OCI-LY7 (cell line): ENCODE measurements around the gene ZDHHC3. TPM values are rescaled to one million over a fixed set of nuclear protein-coding genes. Genes with fewer than 3 reads are reported as not detected.

Source experiments
- BruUV-seq: library from RNA; stranded (reverse); fragments of 400-500 nt; replicated peaks from 2 replicates; lab custom pipeline; 2021; lab: Mats Ljungman, UMichigan
- CTCF ChIA-PET: fragments of 300-600 bp; sonication (Branson Sonifier 250); formaldehyde crosslinking; loops from one replicate; lab custom pipeline; 2022; ENCODE audit warnings: antibody characterized with exemption; ENCODE audit not compliant: unreplicated experiment; lab: Charles Lee
- POLR2A ChIA-PET: fragments of 300-600 bp; sonication (Branson Sonifier 250); formaldehyde crosslinking; loops from one replicate; lab custom pipeline; 2022; ENCODE audit warnings: antibody characterized with exemption; lab: Charles Lee
- DNase-seq: peaks from one replicate; pipeline ENCODE4 v3.0.0-alpha.2; 2015; ENCODE audit warnings: low spot score
- H2AFZ ChIP-seq: fragments of 200-600 bp; sonication (generic), shearing (Covaris generic); 2 replicates; pipeline ENCODE4 v1.6.1; 2014; ENCODE audit warnings: mild to moderate bottlenecking, antibody characterized with exemption, low read length, moderate library complexity
- H3K27ac ChIP-seq: fragments of 200-600 bp; sonication (generic); 2 replicates; pipeline ENCODE4 v1.5.1; 2014; ENCODE audit warnings: mixed run types, low read depth, mild to moderate bottlenecking, moderate library complexity, low read length, inconsistent platforms; ENCODE audit not compliant: poor library complexity, severe bottlenecking
- H3K36me3 ChIP-seq: fragments of 200-600 bp; sonication (generic); 2 replicates; pipeline ENCODE4 v1.6.1; 2014; ENCODE audit warnings: mild to moderate bottlenecking, antibody characterized with exemption, low read length, moderate library complexity, mixed read lengths; ENCODE audit not compliant: insufficient read depth
- H3K4me1 ChIP-seq: fragments of 200-600 bp; sonication (generic); 2 replicates; pipeline ENCODE4 v1.5.1; 2014; ENCODE audit warnings: mild to moderate bottlenecking, low read length; ENCODE audit not compliant: insufficient read depth, poor library complexity, severe bottlenecking
- H3K4me2 ChIP-seq: fragments of 200-600 bp; sonication (generic); 2 replicates; pipeline ENCODE4 v1.6.1; 2014; ENCODE audit warnings: mild to moderate bottlenecking, low read length
- H3K4me3 ChIP-seq: fragments of 200-600 bp; sonication (generic); 2 replicates; pipeline ENCODE4 v1.5.1; 2014; ENCODE audit warnings: mild to moderate bottlenecking, low read depth, low read length; ENCODE audit not compliant: poor library complexity, severe bottlenecking
- H3K79me2 ChIP-seq: fragments of 200-600 bp; sonication (generic); 2 replicates; pipeline ENCODE4 v1.6.1; 2016; ENCODE audit warnings: low read depth, mild to moderate bottlenecking, low read length, moderate library complexity, mixed read lengths; ENCODE audit not compliant: insufficient read depth
- H3K9me2 ChIP-seq: fragments of 200-600 bp; sonication (generic); 2 replicates; pipeline ENCODE4 v1.6.1; 2016; ENCODE audit warnings: mild to moderate bottlenecking, low read length, mixed read lengths; ENCODE audit not compliant: insufficient read depth
- H3K9me3 ChIP-seq: fragments of 200-600 bp; sonication (generic); 2 replicates; pipeline ENCODE4 v1.6.1; 2014; ENCODE audit warnings: mild to moderate bottlenecking, mixed run types, low read length, mixed read lengths
- H4K20me1 ChIP-seq: fragments of 200-600 bp; sonication (generic); 2 replicates; pipeline ENCODE4 v1.6.1; 2014; ENCODE audit warnings: mild to moderate bottlenecking, antibody characterized with exemption, low read length, moderate library complexity, mixed read lengths; ENCODE audit not compliant: insufficient read depth
- EZH2phosphoT487 ChIP-seq: fragments of 200-600 bp; sonication (generic); IDR thresholded peaks from 2 replicates; pipeline ENCODE4 v1.6.1; 2018; ENCODE audit warnings: low read depth, borderline replicate concordance, mild to moderate bottlenecking, mixed run types, antibody characterized with exemption, low read length, moderate library complexity, mixed read lengths
- intact Hi-C: fragments of 100-400 bp; cut with micrococcal nuclease; formaldehyde crosslinking; loops from one replicate; pipeline ENCODE4 v1.10.0; 2022; ENCODE audit not compliant: unreplicated experiment
- total RNA-seq, 2 experiments: library from RNA; depleted of rRNA in 1 of 2; stranded (reverse); fragments of >200 nt in 1 of 2; shearing (Covaris generic) in 1 of 2; gene quantifications; 2 replicates each; pipeline ENCODE4 v1.2.3, GENCODE V29; 2014 to 2022
- TF ChIP-seq, protein P1 (sequence below): fragments of 200-600 bp; sonication (generic); conservative IDR thresholded peaks from 2 replicates; pipeline ENCODE4 v1.5.1; 2014; ENCODE audit warnings: mild to moderate bottlenecking, antibody characterized with exemption, low read length, moderate library complexity, mixed read lengths

ZDHHC3 gene
- total RNA-seq, 2 experiments from 2014 or later, result 53.1 to 53.6 TPM

DNA sequence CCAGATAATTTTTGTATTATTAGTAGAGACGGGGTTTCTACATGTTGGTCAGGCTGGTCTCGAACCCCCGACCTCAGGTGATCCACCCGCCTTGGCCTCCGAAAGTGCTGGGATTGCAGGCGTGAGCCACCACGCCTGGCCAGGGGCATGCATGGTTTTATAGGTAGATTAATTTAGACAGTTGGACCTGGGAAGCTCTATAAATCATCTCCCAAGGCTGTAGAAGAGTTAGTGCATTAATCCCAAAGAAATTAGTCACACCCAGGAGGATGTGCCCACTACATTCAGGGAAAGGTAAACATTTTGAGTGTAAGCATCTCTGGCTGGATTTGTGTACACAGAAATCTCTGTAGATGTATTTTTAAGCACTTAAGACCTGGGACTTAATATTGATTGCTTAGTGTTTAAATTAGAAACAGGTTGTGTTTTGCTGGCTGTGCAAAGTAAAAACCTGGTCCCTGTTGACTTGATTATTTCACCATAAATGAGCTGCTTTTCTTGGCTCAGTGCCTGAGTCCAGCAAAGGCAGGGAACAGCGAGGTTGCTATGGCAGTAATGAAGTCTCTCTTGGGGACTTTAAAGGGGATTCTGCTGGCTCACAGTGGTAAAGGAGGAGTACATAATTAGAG lies 19.3 kb upstream of the ZDHHC3 start:
- no TSS peak for BruUV-seq
- POLR2A ChIA-PET, result no interaction called here
- DNase-seq, result no peak
- intact Hi-C loops, result no loop called here
- peaks cover 2% of the 10 kb centered on the region for H3K4me1 ChIP-seq
- CTCF ChIA-PET, result no interaction called here
- H3K79me2 ChIP-seq, result no peaks in the 10 kb centered on the region
- no peak overlapping the region for H3K27ac ChIP-seq
- H4K20me1 ChIP-seq, result no peaks in the 10 kb centered on the region
- no peak overlapping the region for H3K4me3 ChIP-seq
- no peaks in the 10 kb centered on the region for H3K9me3 ChIP-seq
- TF ChIP-seq, protein P1, sequence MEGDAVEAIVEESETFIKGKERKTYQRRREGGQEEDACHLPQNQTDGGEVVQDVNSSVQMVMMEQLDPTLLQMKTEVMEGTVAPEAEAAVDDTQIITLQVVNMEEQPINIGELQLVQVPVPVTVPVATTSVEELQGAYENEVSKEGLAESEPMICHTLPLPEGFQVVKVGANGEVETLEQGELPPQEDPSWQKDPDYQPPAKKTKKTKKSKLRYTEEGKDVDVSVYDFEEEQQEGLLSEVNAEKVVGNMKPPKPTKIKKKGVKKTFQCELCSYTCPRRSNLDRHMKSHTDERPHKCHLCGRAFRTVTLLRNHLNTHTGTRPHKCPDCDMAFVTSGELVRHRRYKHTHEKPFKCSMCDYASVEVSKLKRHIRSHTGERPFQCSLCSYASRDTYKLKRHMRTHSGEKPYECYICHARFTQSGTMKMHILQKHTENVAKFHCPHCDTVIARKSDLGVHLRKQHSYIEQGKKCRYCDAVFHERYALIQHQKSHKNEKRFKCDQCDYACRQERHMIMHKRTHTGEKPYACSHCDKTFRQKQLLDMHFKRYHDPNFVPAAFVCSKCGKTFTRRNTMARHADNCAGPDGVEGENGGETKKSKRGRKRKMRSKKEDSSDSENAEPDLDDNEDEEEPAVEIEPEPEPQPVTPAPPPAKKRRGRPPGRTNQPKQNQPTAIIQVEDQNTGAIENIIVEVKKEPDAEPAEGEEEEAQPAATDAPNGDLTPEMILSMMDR, result no peak
- no peak for TF ChIP-seq EZH2phosphoT487
- no peak overlapping the region for H3K4me2 ChIP-seq
- peaks cover 99% of the 10 kb centered on the region for H3K36me3 ChIP-seq
- H2AFZ ChIP-seq, result no peak overlapping the region
- H3K9me2 ChIP-seq, result no peaks in the 10 kb centered on the region

DNA sequence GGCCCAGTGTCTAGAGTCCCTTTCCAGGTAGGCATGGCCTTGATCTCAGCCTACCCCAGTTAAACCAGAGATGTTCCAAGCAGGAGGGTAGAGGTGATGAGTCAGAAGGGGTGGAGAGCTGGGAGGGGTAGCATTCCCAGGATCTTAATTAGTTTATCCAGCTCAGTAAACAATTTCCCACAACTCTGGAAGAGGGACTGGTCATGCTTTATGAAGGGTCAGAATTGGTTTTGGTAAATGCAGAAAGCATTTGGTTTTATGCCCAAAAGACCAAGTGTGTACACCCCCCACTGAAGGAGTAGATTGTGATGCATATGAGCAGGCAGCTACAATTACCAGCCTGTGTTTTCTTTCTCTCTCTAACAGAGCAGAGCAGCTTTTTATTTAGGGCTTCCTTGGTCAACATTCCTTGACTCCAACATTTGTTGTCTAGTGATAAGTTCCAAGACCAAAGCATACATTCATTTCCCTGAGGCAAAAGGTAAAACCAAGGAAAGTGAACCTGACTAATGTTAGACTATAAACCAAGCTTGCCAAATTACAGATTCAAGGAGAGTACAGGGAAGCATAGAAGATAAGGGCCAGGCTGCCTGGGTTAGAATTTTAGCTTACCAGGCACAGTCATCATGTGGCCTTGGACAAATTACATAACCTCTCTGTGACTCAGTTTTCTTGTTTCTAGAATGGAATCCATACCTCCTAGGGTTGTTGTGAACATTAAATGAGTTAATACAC lies 17.7 kb upstream of the ZDHHC3 start:
- DNase-seq, result no peak
- H3K27ac ChIP-seq, result no peak overlapping the region
- no peak for TF ChIP-seq EZH2phosphoT487
- TF ChIP-seq, protein P1, result no peak
- CTCF ChIA-PET, result interaction anchor here (0.6 kb wide), 1 partner anchor 1026 kb away, joined by 4 read pairs; no protein-coding TSS in a partner anchor
- peaks cover 99% of the 10 kb centered on the region for H3K36me3 ChIP-seq
- H3K79me2 ChIP-seq, result peaks cover 6% of the 10 kb centered on the region; the same call in 1 of the 2 replicates
- BruUV-seq, result no TSS peak
- H4K20me1 ChIP-seq, result peaks cover under 1% of the 10 kb centered on the region; the same call in 1 of the 2 replicates
- no peak overlapping the region for H3K4me2 ChIP-seq
- peaks cover 2% of the 10 kb centered on the region for H3K4me1 ChIP-seq
- H3K9me3 ChIP-seq, result no peaks in the 10 kb centered on the region
- H3K4me3 ChIP-seq, result no peak overlapping the region
- POLR2A ChIA-PET, result no interaction called here
- intact Hi-C loops, result no loop called here
- no peaks in the 10 kb centered on the region for H3K9me2 ChIP-seq
- H2AFZ ChIP-seq, result no peak overlapping the region
